SK-N-SH treated with all-trans-retinoic acid at 6 μM for 48 hours (cell line): ENCODE results near the gene A2M.

Source experiments
- ATAC-seq: fragments of 200-7000 bp; cut with Tn5 transposase; 3 replicates; pipeline ENCODE4 v1.9.1; 2020; ENCODE audit warnings: mild to moderate bottlenecking, moderate library complexity
- ARNTL ChIP-seq: fragments of 450-650 bp; formaldehyde crosslinking; IDR thresholded peaks from 2 replicates; pipeline ENCODE4 v1.5.0; 2020; ENCODE audit warnings: low read depth, mild to moderate bottlenecking, moderate library complexity, borderline replicate concordance
- BACH2 ChIP-seq: fragments of 250-450 bp; sonication (Bioruptor Pico); IDR thresholded peaks from 2 replicates; pipeline ENCODE4 v1.9.0; 2021; ENCODE audit warnings: mild to moderate bottlenecking, borderline replicate concordance
- CSDC2 ChIP-seq: fragments of 250-450 bp; sonication (Bioruptor Pico); IDR thresholded peaks from 2 replicates; pipeline ENCODE4 v1.5.0; 2020; ENCODE audit warnings: mild to moderate bottlenecking, moderate library complexity
- CSRNP3 ChIP-seq: fragments of 250-450 bp; sonication (Bioruptor Pico); IDR thresholded peaks from 2 replicates; pipeline ENCODE4 v1.5.1; 2021; ENCODE audit warnings: mild to moderate bottlenecking, moderate library complexity
- ISL1 ChIP-seq: fragments of 250-450 bp; sonication (Bioruptor Pico); IDR thresholded peaks from 2 replicates; pipeline ENCODE4 v2.1.2; 2022; ENCODE audit warnings: mild to moderate bottlenecking, moderate library complexity
- PATZ1 ChIP-seq: fragments of 250-450 bp; sonication (Bioruptor Pico); IDR thresholded peaks from 2 replicates; pipeline ENCODE4 v1.8.0; 2020; ENCODE audit warnings: mild to moderate bottlenecking, moderate library complexity, borderline replicate concordance
- PPARA ChIP-seq: fragments of 250-450 bp; sonication (Bioruptor Pico); IDR thresholded peaks from 2 replicates; pipeline ENCODE4 v1.5.0; 2020; ENCODE audit warnings: mild to moderate bottlenecking, borderline replicate concordance
- RARB ChIP-seq: fragments of 250-450 bp; sonication (Bioruptor Pico); IDR thresholded peaks from 2 replicates; pipeline ENCODE4 v1.8.0; 2021; ENCODE audit warnings: mild to moderate bottlenecking, moderate library complexity
- SNAI2 ChIP-seq: fragments of 250-450 bp; sonication (Bioruptor Pico); IDR thresholded peaks from 2 replicates; pipeline ENCODE4 v1.5.0; 2020; ENCODE audit warnings: mild to moderate bottlenecking, moderate library complexity
- TCF4 ChIP-seq: fragments of 250-450 bp; sonication (Bioruptor Pico); IDR thresholded peaks from 2 replicates; pipeline ENCODE4 v1.8.0; 2021; ENCODE audit warnings: mild to moderate bottlenecking, moderate library complexity, borderline replicate concordance
- TOX ChIP-seq: fragments of 250-450 bp; sonication (Bioruptor Pico); IDR thresholded peaks from 2 replicates; pipeline ENCODE4 v1.8.0; 2021; ENCODE audit warnings: mild to moderate bottlenecking, moderate library complexity, borderline replicate concordance
- ZC3H10 ChIP-seq: fragments of 250-450 bp; sonication (Bioruptor Pico); IDR thresholded peaks from 2 replicates; pipeline ENCODE4 v1.5.1; 2021; ENCODE audit warnings: mild to moderate bottlenecking, moderate library complexity
- ZFP30 ChIP-seq: fragments of 450-650 bp; formaldehyde crosslinking; IDR thresholded peaks from 2 replicates; pipeline ENCODE4 v1.5.0; 2022; ENCODE audit warnings: mild to moderate bottlenecking, moderate library complexity
- ZNF565 ChIP-seq: fragments of 450-650 bp; formaldehyde crosslinking; conservative IDR thresholded peaks from 2 replicates; pipeline ENCODE4 v1.5.0; 2020; ENCODE audit warnings: low read depth, mild to moderate bottlenecking, moderate library complexity
- TF ChIP-seq, protein P1 (sequence below): fragments of 250-450 bp; sonication (Bioruptor Pico); IDR thresholded peaks from 2 replicates; pipeline ENCODE4 v1.8.0; 2021; ENCODE audit warnings: low read depth, mild to moderate bottlenecking, moderate library complexity, borderline replicate concordance
- TF ChIP-seq, protein P2 (sequence below): fragments of 250-450 bp; sonication (Bioruptor Pico); IDR thresholded peaks from 2 replicates; pipeline ENCODE4 v1.5.1; 2020; ENCODE audit warnings: low read depth, mild to moderate bottlenecking, moderate library complexity
- TF ChIP-seq, protein P3 (sequence below): fragments of 250-450 bp; sonication (Bioruptor Pico); IDR thresholded peaks from 2 replicates; pipeline ENCODE4 v1.5.0; 2020; ENCODE audit warnings: mild to moderate bottlenecking, moderate library complexity

The A2M gene

DNA sequence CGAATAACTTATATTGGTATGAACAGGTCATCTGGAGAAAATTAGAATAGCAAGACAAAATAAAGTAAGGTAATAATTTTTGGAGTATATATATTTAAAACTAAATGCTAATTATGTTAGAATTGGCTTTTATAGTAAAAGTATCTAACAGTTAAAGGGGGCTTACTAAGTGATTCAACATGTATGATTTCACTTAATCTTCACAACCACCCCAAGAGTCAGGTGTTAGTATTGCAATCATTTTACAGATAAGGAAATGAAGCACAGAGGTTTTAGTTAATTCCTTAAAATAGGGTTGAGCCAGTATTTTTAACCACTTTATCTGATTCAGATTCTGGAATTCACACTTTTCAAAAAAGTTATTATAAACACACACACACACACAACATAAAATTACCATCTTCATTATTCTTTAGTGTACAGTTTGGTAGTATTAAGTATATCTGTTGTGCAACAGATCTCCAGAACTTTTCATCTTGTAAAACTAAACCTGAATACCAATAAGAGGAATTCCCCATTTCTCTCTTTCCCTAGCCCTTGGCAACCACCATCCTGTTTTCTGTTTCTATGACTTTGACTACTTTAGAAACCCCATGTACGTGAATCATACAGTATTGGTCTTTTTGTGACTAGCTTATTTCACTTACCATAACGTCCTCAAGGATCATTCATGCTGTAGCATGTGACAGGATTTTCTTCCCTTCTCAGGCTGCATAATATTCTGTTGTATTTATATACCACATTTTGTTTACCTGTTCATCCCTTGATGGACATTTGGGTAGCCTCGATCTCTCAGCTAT, 12.5 kb downstream of the A2M start:
- no peak for ATAC-seq
- TF ChIP-seq ZFP30 (CRISPR knock-in tag) = no peak
- TF ChIP-seq ARNTL (CRISPR knock-in tag) = no peak
- no peak for TF ChIP-seq ZNF565 (CRISPR knock-in tag)
- no peak for TF ChIP-seq CSDC2 (CRISPR knock-in tag)
- no peak for TF ChIP-seq RARB (CRISPR knock-in tag)
- TF ChIP-seq, all 23 proteins: peak for 0

GRCh38 chr12:9101018-9101687, 14.6 kb downstream of the A2M start:
- ATAC-seq = no peak
- TF ChIP-seq RARB (CRISPR knock-in tag) (no peak), ISL1 (CRISPR knock-in tag) (no peak)

DNA sequence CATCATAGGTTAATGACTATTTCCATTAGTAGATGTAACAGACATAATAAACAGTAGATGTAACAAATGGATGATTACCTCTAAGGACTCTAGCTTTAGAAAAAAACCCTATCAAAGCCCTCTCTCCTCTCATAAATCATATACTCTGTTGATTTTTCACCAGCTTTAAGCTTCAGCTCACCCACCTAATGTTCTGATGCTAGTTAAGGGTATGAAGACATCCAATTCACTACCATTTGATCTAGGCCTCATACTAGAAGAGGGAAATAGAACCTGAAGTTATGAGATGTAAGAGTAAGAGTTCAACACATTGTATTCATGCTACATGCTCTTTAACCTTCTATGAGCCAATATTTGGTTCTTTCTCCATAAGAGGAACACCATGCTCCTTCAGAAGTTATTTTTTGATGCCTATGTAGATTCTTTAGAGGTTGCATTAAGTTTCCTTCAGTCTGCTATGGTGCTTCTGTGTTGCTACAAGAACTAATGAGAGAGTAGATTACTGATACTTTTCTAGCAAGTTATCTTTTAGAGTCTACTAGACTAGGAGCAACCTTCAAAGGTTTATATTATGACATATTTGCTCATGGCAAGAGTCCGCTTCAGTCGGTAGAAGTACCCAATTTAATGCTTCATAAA, 16.0 kb downstream of the A2M start:
- TF ChIP-seq, protein P1, sequence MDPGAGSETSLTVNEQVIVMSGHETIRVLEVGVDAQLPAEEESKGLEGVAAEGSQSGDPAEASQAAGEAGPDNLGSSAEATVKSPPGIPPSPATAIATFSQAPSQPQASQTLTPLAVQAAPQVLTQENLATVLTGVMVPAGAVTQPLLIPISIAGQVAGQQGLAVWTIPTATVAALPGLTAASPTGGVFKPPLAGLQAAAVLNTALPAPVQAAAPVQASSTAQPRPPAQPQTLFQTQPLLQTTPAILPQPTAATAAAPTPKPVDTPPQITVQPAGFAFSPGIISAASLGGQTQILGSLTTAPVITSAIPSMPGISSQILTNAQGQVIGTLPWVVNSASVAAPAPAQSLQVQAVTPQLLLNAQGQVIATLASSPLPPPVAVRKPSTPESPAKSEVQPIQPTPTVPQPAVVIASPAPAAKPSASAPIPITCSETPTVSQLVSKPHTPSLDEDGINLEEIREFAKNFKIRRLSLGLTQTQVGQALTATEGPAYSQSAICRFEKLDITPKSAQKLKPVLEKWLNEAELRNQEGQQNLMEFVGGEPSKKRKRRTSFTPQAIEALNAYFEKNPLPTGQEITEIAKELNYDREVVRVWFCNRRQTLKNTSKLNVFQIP (CRISPR knock-in tag) = no peak
- TF ChIP-seq PATZ1 = no peak
- TF ChIP-seq CSRNP3 (CRISPR knock-in tag) = no peak
- no peak for TF ChIP-seq SNAI2
- no peak for TF ChIP-seq TOX (CRISPR knock-in tag)
- TF ChIP-seq, protein P2, sequence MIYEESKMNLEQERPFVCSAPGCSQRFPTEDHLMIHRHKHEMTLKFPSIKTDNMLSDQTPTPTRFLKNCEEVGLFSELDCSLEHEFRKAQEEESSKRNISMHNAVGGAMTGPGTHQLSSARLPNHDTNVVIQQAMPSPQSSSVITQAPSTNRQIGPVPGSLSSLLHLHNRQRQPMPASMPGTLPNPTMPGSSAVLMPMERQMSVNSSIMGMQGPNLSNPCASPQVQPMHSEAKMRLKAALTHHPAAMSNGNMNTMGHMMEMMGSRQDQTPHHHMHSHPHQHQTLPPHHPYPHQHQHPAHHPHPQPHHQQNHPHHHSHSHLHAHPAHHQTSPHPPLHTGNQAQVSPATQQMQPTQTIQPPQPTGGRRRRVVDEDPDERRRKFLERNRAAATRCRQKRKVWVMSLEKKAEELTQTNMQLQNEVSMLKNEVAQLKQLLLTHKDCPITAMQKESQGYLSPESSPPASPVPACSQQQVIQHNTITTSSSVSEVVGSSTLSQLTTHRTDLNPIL (CRISPR knock-in tag) = no peak
- no peak for TF ChIP-seq ZFP30 (CRISPR knock-in tag)
- no peak for TF ChIP-seq ZC3H10 (CRISPR knock-in tag)
- no peak for TF ChIP-seq CSDC2 (CRISPR knock-in tag)
- TF ChIP-seq, protein P3, sequence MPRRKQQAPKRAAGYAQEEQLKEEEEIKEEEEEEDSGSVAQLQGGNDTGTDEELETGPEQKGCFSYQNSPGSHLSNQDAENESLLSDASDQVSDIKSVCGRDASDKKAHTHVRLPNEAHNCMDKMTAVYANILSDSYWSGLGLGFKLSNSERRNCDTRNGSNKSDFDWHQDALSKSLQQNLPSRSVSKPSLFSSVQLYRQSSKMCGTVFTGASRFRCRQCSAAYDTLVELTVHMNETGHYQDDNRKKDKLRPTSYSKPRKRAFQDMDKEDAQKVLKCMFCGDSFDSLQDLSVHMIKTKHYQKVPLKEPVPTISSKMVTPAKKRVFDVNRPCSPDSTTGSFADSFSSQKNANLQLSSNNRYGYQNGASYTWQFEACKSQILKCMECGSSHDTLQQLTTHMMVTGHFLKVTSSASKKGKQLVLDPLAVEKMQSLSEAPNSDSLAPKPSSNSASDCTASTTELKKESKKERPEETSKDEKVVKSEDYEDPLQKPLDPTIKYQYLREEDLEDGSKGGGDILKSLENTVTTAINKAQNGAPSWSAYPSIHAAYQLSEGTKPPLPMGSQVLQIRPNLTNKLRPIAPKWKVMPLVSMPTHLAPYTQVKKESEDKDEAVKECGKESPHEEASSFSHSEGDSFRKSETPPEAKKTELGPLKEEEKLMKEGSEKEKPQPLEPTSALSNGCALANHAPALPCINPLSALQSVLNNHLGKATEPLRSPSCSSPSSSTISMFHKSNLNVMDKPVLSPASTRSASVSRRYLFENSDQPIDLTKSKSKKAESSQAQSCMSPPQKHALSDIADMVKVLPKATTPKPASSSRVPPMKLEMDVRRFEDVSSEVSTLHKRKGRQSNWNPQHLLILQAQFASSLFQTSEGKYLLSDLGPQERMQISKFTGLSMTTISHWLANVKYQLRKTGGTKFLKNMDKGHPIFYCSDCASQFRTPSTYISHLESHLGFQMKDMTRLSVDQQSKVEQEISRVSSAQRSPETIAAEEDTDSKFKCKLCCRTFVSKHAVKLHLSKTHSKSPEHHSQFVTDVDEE = no peak
- no peak for ATAC-seq

- TF ChIP-seq PATZ1 (no peak), BACH2 (no peak), RARB (CRISPR knock-in tag) (no peak), ARNTL (CRISPR knock-in tag) (no peak), ISL1 (CRISPR knock-in tag) (no peak), PPARA (CRISPR knock-in tag) (no peak), ZC3H10 (CRISPR knock-in tag) (no peak), TCF4 (CRISPR knock-in tag) (no peak)
- no peak for ATAC-seq
Measured at GRCh38 chr12:9098463-9099026, 17.2 kb downstream of the A2M start.
